Measurements from ENCODE around the gene TMEM107. TPM values are rescaled to one million over a fixed set of nuclear protein-coding genes. Genes with fewer than 3 reads are reported as not detected.

The TMEM107 gene
- total RNA-seq, 1 donor from 2014 or later, result 17.1 TPM

DNA sequence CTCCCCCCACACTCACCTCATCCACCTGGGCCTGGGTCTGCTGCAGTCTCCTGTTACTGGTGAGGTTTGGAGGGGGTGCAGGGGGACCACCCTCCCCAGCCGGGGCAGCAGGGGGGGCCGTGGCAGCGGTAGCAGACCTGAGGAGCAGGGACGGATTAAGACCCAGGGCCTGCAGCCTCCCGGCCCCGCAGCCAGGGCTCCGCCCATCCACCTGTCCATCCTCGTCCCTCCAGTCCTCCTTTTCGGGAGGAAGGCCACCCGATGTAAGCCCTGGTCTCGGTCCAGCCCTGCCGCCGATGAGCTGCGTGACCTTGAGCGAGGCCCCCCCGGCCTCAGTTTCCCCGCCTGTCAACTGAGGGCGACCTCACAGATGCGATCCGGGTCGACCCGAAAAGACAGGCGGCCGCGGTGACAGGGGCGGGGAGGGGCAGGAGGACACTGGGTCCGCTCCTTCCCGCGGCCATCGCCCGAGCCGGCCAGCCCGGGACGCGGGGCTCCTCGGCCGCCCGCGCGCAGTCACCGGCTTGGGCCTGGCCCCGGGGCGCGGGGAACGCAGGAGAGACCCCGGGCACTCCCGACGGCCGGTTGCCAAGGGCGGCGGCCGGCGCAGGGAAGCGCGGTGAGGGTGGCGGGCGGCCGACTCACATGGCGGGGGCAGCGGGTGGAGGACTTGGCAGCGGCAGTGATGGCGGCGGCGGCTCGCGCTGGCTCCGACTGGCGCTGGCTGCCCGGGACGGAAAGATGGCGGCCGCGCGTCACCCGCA lies 13.8 kb downstream of the TMEM107 start, which contains the start of gene VAMP2:
TSS of gene VAMP2 (minus strand) at position 716 of the 764 bp plus-strand sequence. CDS start at position 647, 69 bp downstream.
- peak; percentile 88 for DNase-seq (ENCODE audit: low spot score)

- DNase-seq (ENCODE audit: low spot score), result no peak
These were observed 14.6 kb downstream of the TMEM107 start for GRCh38 chr17:8161289-8162232.

DNA sequence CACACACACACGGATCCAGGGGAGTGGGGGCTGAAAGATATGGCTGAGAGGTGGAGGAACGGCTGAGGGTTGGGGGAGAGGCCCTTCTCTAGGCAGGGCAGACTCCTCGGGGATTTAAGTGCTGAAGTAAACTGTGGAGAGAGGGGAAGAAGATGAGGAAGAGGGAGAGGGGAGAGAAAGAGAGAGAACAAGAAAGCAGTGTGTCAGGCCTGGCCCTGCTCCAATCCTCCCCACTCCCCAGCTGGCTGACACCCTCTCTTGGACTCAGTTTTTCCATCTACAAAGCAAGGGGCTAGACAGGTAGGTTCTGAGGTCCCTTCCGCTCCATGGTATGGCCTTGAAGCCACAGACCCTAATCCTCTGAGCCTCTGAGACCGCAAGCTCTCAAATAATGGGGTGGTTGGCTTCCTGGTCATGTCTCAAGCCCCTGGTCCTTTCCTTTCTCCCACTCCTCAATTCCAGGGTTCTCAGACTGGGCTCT lies 15.4 kb downstream of the TMEM107 start:
- no peak for DNase-seq (ENCODE audit: low spot score)

GRCh38 chr17:8160224-8160577 lies 16.0 kb downstream of the TMEM107 start:
- no peak for DNase-seq (ENCODE audit: low spot score)

DNA sequence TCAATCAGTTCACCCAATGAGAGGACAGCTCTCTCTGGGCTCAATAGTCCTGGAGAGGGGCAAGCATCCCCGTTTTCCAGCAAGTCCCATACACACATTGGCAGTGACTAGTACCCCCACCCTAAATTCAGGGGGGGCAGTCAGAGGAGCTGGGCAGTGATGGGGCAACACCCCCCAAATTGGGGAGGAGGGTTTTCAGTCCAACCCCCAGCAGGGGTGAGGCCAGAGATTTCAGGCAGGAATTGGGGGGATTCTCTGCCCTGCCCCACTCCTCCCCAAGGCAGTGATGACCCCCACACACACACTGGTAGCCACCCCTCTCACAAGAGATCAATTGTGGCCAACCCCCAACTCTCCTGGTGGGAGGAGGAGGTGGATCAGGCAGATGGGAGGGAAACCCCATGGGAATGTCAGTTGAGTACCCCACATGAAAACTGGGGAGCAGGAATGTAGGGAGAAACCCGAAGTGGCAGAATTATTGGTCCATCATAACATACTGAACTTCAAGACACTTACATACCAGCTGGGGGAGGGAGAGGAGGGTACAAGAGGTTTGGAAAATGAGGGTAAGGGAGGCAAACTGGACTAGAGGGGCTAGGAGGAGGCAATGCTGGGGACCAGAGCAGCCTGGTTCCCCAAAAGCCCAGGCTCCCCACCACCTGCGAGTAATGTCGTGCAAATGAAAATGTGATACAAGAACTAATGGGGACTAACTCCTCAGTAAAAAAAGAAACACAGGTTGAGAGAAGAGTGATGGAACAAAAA lies 16.5 kb downstream of the TMEM107 start:
- DNase-seq (ENCODE audit: low spot score), result no peak

DNA sequence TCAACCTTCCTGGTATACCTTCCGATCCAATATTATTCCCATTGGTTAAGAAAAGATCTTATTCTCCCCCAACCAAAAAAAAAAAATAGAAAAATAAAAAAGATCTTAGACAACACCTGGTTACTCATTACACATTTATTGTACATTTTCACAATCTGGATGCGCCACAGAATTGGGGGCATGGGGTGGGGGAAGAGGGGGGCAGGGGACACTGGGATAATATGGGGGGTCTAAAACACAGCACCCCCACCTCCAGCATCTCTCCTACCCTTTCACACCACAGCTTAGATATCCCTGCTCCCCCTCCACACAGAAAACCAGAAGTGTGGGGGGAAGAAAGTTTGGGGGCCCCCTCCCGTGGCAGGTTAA lies 17.2 kb downstream of the TMEM107 start:
- DNase-seq (ENCODE audit: low spot score), result no peak

DNA sequence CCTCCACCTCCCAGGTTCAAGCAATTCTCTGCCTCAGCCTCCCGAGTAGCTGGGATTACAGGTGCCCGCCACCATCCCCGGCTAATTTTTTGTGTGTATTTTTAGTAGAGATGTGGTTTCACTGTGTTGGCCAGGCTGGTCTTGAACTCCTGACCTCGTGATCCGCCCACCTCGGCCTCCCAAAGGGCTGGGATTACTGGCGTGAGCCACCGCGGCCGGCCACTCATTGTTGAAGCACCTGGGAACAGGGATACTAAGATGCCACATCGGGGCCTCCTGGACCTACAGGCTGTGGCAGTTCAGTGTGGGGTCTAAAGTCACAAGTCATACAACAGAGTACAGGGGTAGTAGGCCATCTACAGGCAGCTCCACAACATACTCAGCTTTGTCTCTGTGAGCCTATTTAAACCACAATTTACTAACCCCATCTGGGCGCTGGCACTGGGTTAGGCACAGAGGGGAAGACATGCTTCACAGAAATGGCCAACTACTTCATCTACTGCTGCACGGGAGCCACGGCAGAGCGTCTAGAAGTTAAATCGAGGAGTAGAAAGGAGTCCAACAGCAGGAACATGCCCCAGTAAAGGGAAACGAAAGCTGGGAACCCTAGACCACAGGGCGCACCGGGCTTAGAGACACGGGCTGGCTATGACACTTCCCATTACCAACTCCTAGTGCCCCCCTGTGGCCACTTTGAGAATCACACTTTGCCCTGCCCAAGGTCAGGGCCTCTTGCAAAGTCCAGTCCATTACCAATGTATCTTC lies 17.7 kb downstream of the TMEM107 start:
- DNase-seq (ENCODE audit: low spot score), result peak; percentile 94

GRCh38 chr17:8156246-8156992 lies 19.8 kb downstream of the TMEM107 start:
- DNase-seq (ENCODE audit: low spot score), result peak; percentile 100

DNA sequence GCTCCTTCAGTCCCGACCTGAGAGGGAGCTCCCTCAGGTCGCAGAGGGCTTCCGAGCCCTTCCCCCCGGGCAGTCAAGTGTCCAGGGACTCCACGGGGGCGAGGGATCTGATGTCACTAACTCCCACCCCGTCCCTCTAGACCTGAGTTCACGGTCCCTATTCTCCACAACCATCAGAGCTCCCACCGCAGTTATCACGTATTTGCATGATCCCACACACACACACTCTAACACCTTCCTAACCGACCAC lies 20.3 kb downstream of the TMEM107 start:
- DNase-seq (ENCODE audit: low spot score), result no peak

DNA sequence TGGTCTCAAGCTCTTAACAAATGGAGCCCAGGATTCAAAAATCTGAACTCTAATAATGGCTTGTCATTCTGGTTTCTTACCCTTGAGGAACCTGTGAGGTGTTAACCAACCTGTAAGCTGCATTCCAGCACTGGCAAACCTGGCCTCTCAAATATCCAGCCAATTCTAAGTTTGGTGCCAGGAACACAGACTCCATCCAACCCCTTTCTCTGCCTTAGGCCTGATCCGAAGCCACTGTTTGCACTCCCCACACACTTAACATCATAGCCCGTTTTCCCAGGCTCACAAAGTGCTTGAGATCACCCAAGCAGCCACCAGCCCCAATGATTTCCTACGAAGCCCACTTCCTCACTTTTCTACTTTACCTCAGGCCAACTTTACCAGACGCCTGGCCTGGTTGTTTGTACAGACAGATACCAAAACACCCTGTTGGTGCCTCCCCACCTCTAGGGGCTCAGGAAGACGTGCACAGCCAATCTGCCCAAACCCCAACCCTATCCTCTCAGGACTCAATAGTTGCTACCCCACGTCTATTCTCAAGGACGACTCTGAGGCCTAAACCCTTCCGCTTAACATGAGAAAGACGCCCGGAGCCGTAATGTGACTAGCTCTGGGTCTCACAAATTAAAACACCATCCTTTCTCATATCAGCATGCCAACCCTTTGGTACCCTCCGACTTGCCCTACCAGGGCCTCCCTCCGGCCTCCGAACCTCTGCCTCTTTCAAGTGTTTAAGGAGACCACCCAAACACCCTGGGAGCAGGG lies 20.8 kb downstream of the TMEM107 start:
- no peak for DNase-seq (ENCODE audit: low spot score)

DNA sequence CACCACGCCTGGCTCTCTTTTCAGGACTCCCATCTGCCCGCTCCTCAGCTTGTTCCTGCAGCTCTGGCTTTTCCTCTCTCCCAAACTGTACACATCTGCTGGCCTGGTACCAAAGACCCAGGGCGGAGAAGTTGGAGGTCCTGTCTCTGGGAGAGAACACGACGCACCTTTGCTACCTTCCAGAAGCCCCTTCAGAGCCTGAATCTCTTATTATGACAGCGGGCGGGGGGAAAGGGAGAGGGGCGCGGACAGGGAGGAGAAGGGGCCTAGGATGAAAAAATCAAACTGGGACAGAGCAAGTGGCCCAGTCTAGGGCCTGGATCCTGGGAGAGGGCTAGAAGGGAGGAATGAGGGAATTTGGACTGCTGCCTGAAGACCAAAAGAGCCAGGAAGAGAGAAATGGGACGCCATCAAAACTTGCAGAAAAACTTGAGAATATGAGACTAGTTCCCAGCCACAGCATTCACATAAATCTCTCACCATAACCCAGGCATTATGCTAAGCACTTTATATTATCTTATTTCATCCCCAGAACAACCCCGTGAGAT lies 21.5 kb downstream of the TMEM107 start:
- no peak for DNase-seq (ENCODE audit: low spot score)

DNA sequence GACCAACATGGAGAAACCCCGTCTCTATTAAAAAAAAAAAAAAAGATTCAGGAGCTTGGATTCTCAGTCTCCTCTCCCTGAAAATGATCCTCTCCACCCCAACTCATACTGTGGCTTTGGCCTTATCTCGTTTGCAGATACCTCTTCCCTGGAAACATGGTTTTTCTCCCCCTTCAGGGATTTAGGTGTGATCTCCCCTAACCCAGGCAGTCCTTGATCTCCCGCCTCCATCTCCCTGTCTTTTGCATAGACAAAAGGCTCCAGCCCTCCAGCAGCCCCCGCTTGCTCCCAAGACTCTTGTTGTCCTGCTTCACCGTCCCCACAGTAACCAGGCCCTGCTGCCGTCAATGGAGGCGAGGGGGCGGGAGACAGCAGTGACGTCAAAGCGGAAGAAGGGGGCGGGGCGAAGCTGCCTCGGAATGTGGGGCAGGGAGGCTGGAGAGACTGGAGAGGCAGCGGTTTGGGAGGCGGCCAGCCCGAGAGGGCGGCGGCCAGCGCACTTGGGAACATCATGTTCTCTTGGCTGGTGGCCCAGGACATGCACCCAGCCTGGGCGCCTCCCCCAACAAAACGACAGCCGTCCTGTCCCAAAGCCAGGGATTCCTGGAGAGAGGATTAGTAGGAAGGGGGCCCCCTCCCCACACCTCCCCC lies 22.1 kb downstream of the TMEM107 start:
- peak; percentile 100 for DNase-seq (ENCODE audit: low spot score)

GRCh38 chr17:8153525-8153956 lies 22.6 kb downstream of the TMEM107 start:
- DNase-seq (ENCODE audit: low spot score), result peak; percentile 92

DNA sequence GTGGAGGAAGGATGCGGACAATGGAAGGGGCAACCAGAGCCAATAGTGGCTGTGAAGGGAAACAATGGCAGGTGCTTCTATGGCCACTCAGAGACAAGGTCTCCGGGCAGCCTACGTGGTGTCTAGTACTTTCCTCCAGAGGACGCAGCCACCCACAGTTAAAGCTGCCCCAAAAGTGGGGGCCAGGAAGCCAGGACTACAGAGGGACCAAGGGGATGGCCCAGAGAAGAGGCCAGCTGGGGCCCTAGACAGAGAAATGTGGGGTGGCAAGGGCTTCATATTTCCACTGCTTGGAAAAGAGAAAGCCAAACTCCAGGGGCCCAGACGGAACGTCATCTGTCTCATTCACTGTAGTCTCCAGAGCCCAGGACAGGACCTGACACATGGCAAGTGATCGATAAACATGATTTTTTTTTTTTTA lies 23.1 kb downstream of the TMEM107 start:
- peak; percentile 48 for DNase-seq (ENCODE audit: low spot score)

DNA sequence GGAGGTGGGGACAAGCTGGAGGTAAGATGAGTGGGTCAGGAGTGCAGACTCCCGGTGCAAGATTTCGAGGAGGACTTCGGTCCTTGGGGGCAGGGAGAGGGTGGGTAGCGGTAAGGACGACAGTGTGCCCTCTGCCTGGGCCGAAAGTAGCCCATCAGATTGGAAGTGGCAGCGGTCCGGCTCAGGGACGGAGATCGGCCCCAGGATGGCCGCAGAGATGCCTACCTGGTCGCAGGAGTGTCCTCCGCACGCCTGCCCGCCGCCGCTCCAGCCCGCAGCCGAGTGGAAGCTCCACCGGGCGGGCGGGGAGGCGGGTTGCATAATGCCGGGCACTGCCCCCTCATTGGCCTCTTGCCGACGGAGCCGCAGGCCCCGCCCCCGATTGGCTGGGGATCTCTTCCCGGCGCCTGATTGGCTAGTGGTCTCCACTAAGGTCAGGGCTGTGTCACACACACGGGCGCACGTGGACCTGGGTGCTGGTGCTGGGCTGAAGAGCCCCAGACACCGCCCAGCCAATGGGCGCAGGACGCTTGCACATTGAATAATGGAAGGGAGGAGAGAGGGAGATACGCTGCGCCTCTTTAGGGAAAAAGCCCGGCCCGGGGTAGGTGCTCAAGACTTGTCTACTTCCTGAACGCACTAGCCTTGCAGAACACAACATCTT lies 23.9 kb downstream of the TMEM107 start, which contains the start of gene PER1:
TSS of gene PER1 (minus strand) at position 293 of the 664 bp plus-strand sequence. CDS start 1,698 bp downstream, outside the sequence.
- peak; percentile 97 for DNase-seq (ENCODE audit: low spot score)

DNA sequence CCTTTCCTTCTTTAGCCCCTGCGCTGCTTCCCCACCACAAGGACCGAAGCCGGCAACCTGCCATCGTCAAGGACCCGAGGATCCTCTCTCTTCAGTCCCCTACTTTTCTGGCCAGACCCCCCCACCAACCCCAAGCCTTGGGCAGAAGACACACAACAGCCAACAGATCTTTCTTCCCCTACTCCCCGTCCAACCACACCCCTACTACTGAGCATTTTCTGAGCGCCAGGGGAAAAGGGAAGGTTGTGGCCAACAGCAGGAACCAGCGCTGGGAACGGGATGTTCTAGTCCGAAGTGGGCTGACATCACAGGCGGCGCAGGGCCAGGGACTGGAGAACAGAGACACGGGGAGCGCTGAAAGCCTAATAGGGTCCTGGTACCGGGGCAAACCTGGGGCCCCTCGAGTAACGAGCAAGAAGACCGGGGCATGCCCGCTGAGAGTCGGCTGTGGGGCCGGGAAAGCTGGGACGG lies 24.5 kb downstream of the TMEM107 start:
- DNase-seq (ENCODE audit: low spot score), result peak; percentile 87

DNA sequence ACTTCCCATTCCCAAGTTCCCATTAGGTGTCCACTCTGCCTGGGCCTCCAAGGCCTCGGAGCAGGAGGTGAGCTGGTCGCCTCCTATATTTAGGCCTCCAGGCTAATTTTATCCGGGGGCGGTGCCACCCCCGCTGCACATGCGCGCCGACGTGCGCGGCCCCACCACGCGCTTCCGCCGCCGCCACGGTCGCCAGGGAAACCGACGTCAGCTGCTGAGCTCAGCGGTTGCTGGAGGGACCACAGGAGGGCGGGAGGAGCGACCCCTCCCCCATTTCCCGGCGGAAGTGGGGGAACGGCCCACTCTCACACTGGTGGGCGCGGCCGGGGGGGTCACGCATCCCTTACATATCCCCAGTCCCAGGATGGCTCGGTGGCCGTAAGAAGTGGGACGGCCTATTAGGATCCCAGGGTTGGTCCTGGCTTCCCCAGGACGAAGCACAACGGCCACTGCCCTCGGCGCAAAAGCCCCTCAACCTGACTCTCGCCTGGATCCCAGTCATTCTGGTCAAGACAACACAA lies 25.0 kb downstream of the TMEM107 start:
- peak; percentile 91 for DNase-seq (ENCODE audit: low spot score)

Data from ureter (tissue), 1 donor.